ENCODE measurements around the gene MPO. TPM values are rescaled to one million over a fixed set of nuclear protein-coding genes. Genes with fewer than 3 reads are reported as not detected.

MPO gene
- total and polyA plus RNA-seq, 3 experiments from 2014 or later: not detected

DNA sequence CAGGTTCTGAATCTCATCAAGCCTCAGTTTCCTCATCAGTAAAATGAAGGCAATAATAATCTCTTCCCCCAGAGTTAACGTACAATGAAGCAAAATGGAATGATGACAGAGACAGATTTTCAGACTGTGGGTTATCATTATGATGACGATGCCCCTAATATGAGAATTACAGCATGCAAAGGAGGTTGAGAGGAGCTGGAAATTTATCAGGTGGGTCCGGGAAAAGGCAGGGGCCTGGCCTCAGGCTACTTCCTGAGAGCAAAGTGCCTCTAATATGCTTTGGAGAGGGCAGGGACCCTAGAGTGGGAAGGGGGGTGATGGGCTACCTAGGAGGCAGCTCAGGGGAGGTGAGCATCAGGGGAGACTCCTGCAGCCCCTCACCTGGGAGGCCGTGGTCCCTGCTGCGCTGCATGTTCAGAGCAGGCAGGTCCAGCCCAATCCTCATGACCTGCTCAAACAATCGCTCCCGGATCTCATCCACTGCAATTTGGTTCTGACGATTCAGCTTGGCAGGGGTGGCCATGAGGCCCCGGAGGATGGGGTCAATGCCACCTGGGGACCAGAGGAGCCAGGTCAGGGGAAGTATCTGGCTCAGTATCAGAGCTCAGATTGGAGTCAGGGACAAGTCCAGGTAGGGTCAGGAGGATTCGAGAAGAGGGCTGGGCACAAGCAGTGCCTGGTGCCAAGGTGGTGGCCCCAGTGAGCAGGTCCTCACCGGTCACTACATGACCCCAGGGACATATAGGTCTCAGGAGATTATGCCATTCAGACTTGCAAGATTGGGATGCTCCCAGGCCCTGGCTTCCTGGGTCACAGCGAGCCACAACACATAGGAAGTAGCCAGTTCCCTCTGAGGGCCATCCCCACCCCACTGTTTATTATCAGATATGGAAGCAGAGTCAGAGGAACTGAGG lies 8.1 kb downstream of the MPO start:
- ChIA-PET POLR2A (no interaction called here), CTCF (no interaction called here)
- Histone ChIP-seq H3K27ac (ENCODE audit: low read depth, low read length) (no peak overlapping the region), H3K27me3 (ENCODE audit: insufficient read depth, low read length, poor library complexity, severe bottlenecking) (no peaks in the 10 kb centered on the region), H3K9me3 (ENCODE audit: low read length) (no peaks in the 10 kb centered on the region), H3K4me1 (ENCODE audit: insufficient read depth, low read length) (no peaks in the 10 kb centered on the region), H3K36me3 (ENCODE audit: insufficient read depth, low read length) (no peaks in the 10 kb centered on the region), H3K4me3 (ENCODE audit: low read length) (no peak overlapping the region)
- Mint-ChIP-seq H3K36me3 (no peaks in the 10 kb centered on the region), H3K4me1 (no peaks in the 10 kb centered on the region), H3K9me3 (no peaks in the 10 kb centered on the region), H3K27me3 (peaks cover 15 to 21% of the 10 kb centered on the region in 2 donors), H3K4me3 (no peak overlapping the region), H3K27ac (no peak overlapping the region)
- DNase-seq: no peak

DNA sequence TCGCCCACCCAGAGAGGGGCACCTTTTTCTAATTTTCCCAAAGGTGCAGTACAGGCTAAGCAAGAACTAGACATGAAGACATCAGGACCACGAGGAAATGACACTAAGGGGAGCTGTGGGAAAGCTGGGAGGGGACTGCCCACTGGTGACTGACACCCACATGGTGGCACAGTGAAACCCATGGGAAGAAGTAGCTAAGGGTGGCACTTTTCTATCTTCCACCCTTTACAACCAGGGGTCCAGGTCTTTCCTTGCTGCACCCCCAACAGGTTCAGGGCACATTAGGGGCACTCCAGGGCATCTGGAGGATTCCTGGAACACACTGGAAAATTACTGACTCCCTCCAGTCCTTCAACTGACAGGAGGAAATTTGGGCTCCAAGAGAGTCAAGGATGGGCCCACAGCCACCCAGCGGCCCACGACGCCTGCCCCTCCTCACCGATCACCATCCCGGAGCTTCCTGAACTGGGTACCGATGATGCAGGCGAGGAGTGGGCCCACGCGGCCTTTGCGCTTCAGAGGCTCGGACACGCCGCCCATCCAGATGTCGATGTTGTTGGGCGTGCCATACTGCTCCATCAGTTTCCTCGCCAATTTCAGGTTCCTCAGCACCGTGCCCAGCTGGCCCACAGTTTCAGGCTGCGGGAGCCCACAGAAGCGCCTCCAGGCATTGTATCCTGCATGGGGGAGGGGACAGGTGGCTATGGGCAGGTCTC lies 9.4 kb downstream of the MPO start:
- no peak for DNase-seq
- ChIA-PET CTCF (no interaction called here), POLR2A (no interaction called here)
- Mint-ChIP-seq H3K4me1 (no peaks in the 10 kb centered on the region), H3K36me3 (no peaks in the 10 kb centered on the region), H3K27me3 (peaks cover 14 to 30% of the 10 kb centered on the region in 2 donors), H3K27ac (no peak overlapping the region), H3K4me3 (no peak overlapping the region), H3K9me3 (no peaks in the 10 kb centered on the region)
- Histone ChIP-seq H3K27me3 (ENCODE audit: insufficient read depth, low read length, poor library complexity, severe bottlenecking) (no peaks in the 10 kb centered on the region), H3K27ac (ENCODE audit: low read depth, low read length) (no peak overlapping the region), H3K9me3 (ENCODE audit: low read length) (no peaks in the 10 kb centered on the region), H3K4me1 (ENCODE audit: insufficient read depth, low read length) (no peaks in the 10 kb centered on the region), H3K4me3 (ENCODE audit: low read length) (no peak overlapping the region), H3K36me3 (ENCODE audit: insufficient read depth, low read length) (no peaks in the 10 kb centered on the region)

DNA sequence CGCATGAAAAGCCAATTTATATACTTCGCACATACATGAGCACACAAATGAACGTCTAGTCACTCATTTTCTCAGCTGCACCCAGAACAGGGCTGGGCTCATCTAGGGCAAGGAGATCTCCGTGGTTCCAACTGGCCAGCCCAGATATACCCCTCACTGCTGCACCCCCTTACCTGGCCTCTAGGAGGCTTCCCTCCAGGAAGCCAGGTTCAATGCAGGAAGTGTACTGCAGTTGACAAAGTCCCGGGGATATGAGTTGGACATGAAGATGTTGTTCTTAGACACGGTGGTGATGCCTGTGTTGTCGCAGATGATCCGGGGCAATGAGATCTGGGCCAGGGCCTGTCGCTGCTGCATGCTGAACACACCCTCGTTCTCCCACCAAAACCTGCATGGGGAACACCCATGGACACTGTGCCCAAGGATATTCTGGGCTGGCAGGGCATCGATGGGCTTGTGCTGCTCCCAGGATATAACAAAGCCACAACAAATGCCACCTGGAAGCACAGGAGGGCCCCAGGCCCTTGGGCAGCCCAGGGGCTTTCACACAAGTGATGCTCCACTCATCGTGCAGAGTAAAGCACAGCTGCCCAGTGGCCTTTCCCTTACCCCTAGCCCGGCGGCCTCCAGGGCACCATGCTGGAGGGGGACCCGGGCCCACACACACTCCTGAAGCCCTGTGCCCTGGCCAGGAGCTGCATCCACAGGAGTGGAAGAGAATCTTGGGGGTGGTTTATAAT lies 10.1 kb downstream of the MPO start:
- Histone ChIP-seq H3K4me1 (ENCODE audit: insufficient read depth, low read length) (no peaks in the 10 kb centered on the region), H3K36me3 (ENCODE audit: insufficient read depth, low read length) (no peaks in the 10 kb centered on the region), H3K27ac (ENCODE audit: low read depth, low read length) (no peak overlapping the region), H3K9me3 (ENCODE audit: low read length) (no peaks in the 10 kb centered on the region), H3K4me3 (ENCODE audit: low read length) (no peak overlapping the region), H3K27me3 (ENCODE audit: insufficient read depth, low read length, poor library complexity, severe bottlenecking) (no peaks in the 10 kb centered on the region)
- no peak for DNase-seq
- CTCF ChIA-PET: no interaction called here
- H3K4me1 Mint-ChIP-seq: no peaks in the 10 kb centered on the region
- no peaks in the 10 kb centered on the region for H3K9me3 Mint-ChIP-seq
- H3K4me3 Mint-ChIP-seq: no peak overlapping the region
- POLR2A ChIA-PET: no interaction called here
- peaks cover 0 to 3% (median 0%) of the 10 kb centered on the region in 3 donors for H3K36me3 Mint-ChIP-seq
- H3K27me3 Mint-ChIP-seq: peaks cover 14 to 31% of the 10 kb centered on the region in 2 donors
- no peak overlapping the region for H3K27ac Mint-ChIP-seq

- CTCF ChIA-PET: no interaction called here
- no peaks in the 10 kb centered on the region for H3K9me3 ChIP-seq (ENCODE audit: low read length)
- Mint-ChIP-seq H3K27me3 (peaks cover 17 to 37% of the 10 kb centered on the region in 2 donors), H3K27ac (no peak overlapping the region), H3K4me1 (no peaks in the 10 kb centered on the region), H3K4me3 (no peak overlapping the region), H3K36me3 (peaks cover 0 to 3% (median 0%) of the 10 kb centered on the region in 3 donors), H3K9me3 (no peaks in the 10 kb centered on the region)
- no peaks in the 10 kb centered on the region for H3K4me1 ChIP-seq (ENCODE audit: insufficient read depth, low read length)
- no peak overlapping the region for H3K4me3 ChIP-seq (ENCODE audit: low read length)
- H3K27me3 ChIP-seq (ENCODE audit: insufficient read depth, low read length, poor library complexity, severe bottlenecking): peaks cover 2% of the 10 kb centered on the region
- H3K36me3 ChIP-seq (ENCODE audit: insufficient read depth, low read length): no peaks in the 10 kb centered on the region
- POLR2A ChIA-PET: no interaction called here
- no peak for DNase-seq
- no peak overlapping the region for H3K27ac ChIP-seq (ENCODE audit: low read depth, low read length)
Observed at GRCh38 chr17:58269557-58270291, 11.0 kb downstream of the MPO start.

- DNase-seq: no peak
- H3K4me3 Mint-ChIP-seq: no peak overlapping the region
- peaks cover 0 to 3% (median 0%) of the 10 kb centered on the region in 3 donors for H3K36me3 Mint-ChIP-seq
- Histone ChIP-seq H3K27me3 (ENCODE audit: insufficient read depth, low read length, poor library complexity, severe bottlenecking) (peaks cover 5% of the 10 kb centered on the region), H3K27ac (ENCODE audit: low read depth, low read length) (no peak overlapping the region), H3K4me3 (ENCODE audit: low read length) (no peak overlapping the region), H3K9me3 (ENCODE audit: low read length) (no peaks in the 10 kb centered on the region), H3K36me3 (ENCODE audit: insufficient read depth, low read length) (no peaks in the 10 kb centered on the region), H3K4me1 (ENCODE audit: insufficient read depth, low read length) (no peaks in the 10 kb centered on the region)
- no peak overlapping the region for H3K27ac Mint-ChIP-seq
- peaks cover 22 to 45% of the 10 kb centered on the region in 2 donors for H3K27me3 Mint-ChIP-seq
- H3K4me1 Mint-ChIP-seq: no peaks in the 10 kb centered on the region
- H3K9me3 Mint-ChIP-seq: no peaks in the 10 kb centered on the region
- ChIA-PET CTCF (no interaction called here), POLR2A (no interaction called here)
Observed at GRCh38 chr17:58268774-58269556, 11.8 kb downstream of the MPO start.

GRCh38 chr17:58268326-58268725 lies 12.4 kb downstream of the MPO start:
- ChIA-PET CTCF (no interaction called here), POLR2A (no interaction called here)
- DNase-seq: no peak
- no peak overlapping the region for H3K4me3 ChIP-seq (ENCODE audit: low read length)
- no peaks in the 10 kb centered on the region for H3K36me3 ChIP-seq (ENCODE audit: insufficient read depth, low read length)
- H3K27ac Mint-ChIP-seq: peak overlapping the region in 1 of 8 donors; percentile 23
- H3K27me3 ChIP-seq (ENCODE audit: insufficient read depth, low read length, poor library complexity, severe bottlenecking): peaks cover 10% of the 10 kb centered on the region
- no peaks in the 10 kb centered on the region for H3K9me3 Mint-ChIP-seq
- no peaks in the 10 kb centered on the region for H3K4me1 ChIP-seq (ENCODE audit: insufficient read depth, low read length)
- H3K4me3 Mint-ChIP-seq: no peak overlapping the region
- H3K36me3 Mint-ChIP-seq: peaks cover 0 to 3% (median 0%) of the 10 kb centered on the region in 3 donors
- H3K4me1 Mint-ChIP-seq: no peaks in the 10 kb centered on the region
- peaks cover 26 to 45% of the 10 kb centered on the region in 2 donors for H3K27me3 Mint-ChIP-seq
- H3K27ac ChIP-seq (ENCODE audit: low read depth, low read length): no peak overlapping the region
- H3K9me3 ChIP-seq (ENCODE audit: low read length): no peaks in the 10 kb centered on the region

Data from CD8-positive, alpha-beta memory T cell (primary cell).